GM12801 (cell line): Measurements from ENCODE around the gene NT5C3A.

Experiments used
- CTCF ChIP-seq: IDR thresholded peaks from one replicate; pipeline ENCODE4 v1.5.1; 2011; ENCODE audit warnings: control low read depth; ENCODE audit not compliant: insufficient read length; ENCODE audit errors: extremely low read depth

NT5C3A gene

GRCh38 chr7:33039257-33039902, 23.2 kb downstream of the NT5C3A start:
- TF ChIP-seq CTCF: no peak

- no peak for TF ChIP-seq CTCF
Observed at GRCh38 chr7:33038639-33039038, 23.9 kb downstream of the NT5C3A start.

- TF ChIP-seq CTCF: no peak
Observed at GRCh38 chr7:33035776-33036175, 26.8 kb downstream of the NT5C3A start.

GRCh38 chr7:33024189-33024757, 38.3 kb downstream of the NT5C3A start:
- TF ChIP-seq CTCF: no peak

- TF ChIP-seq CTCF: no peak
Observed at GRCh38 chr7:33012364-33012763, 50.2 kb downstream of the NT5C3A start.

GRCh38 chr7:33009734-33010133, 52.8 kb downstream of the NT5C3A start:
- no peak for TF ChIP-seq CTCF
